Psoas muscle (tissue), 8 donors: ENCODE data around the gene CORO1C. TPM values are rescaled to one million over a fixed set of nuclear protein-coding genes. Genes with fewer than 3 reads are reported as not detected.

Experiments used
- ATAC-seq, 4 donors: fragments of 200-7000 bp; cut with Tn5 transposase; one replicate each; pipeline ENCODE4 v1.9.1; 2020; ENCODE audit warnings: moderate library complexity in 3 of 4, mild to moderate bottlenecking in 2 of 4
- DNase-seq, 2 donors: peaks; one replicate each; pipeline ENCODE4 v3.0.0-alpha.2; 2020
- H3K27ac ChIP-seq: fragments of 200-600 bp; one replicate; pipeline ENCODE4 v1.8.0; 2022
- H3K27me3 ChIP-seq, 3 donors: fragments of 200-600 bp in 1 of 3; one replicate each; pipeline versions ENCODE4 v1.6.1 to v1.8.0; 2013 to 2022; ENCODE audit warnings: low read length in 2 of 3, mild to moderate bottlenecking in 2 of 3, moderate library complexity in 1 of 3; ENCODE audit not compliant: insufficient read depth in 3 of 3
- H3K36me3 ChIP-seq, 2 donors: fragments of 200-600 bp in 1 of 2; one replicate each; pipeline versions ENCODE4 v1.6.1 to v1.8.0; 2013 to 2022; ENCODE audit warnings: low read depth in 1 of 2, mild to moderate bottlenecking in 1 of 2, moderate library complexity in 1 of 2; ENCODE audit not compliant: insufficient read depth in 1 of 2
- H3K4me1 ChIP-seq: fragments of 200-600 bp; one replicate; pipeline ENCODE4 v1.8.0; 2022
- H3K4me3 ChIP-seq: fragments of 200-600 bp; one replicate; pipeline ENCODE4 v1.8.0; 2022; ENCODE audit warnings: mild to moderate bottlenecking
- H3K9me3 ChIP-seq: fragments of 200-600 bp; one replicate; pipeline ENCODE4 v1.8.0; 2022
- WGBS, 3 donors: extraction: QIAGEN DNeasy Blood & Tissue Kit; methylation state at CpG; one replicate each; pipeline versions ENCODE4 v1.1.6 to v1.1.7; 2013; 5-methylcytosine and 5-hydroxymethylcytosine counted together
- intact Hi-C, 2 donors: fragments of 100-400 bp; cut with DNase I; formaldehyde crosslinking; loops; one replicate each; pipeline versions ENCODE4 v1.11.0 to v1.14.2; 2022
- polyA plus RNA-seq, 3 donors: library from polyadenylated mRNA; stranded (reverse); fragments of 200-250 nt; gene quantifications; one replicate each; pipeline ENCODE4 v1.2.3, GENCODE V29; 2013
- total RNA-seq, 4 donors: library from RNA; stranded (reverse); fragmentation: NEBNext Ultra II Directional in 2 of 4; extraction: Animal tissue kit (Norgen Biotek cat#: 25700) in 2 of 4; gene quantifications; one replicate each; pipeline versions ENCODE4 v1.2.1 to v1.2.4, GENCODE V29; 2021 to 2023
- TF ChIP-seq, protein P1 (sequence below): fragments of 200-600 bp; IDR thresholded peaks from one replicate; pipeline ENCODE4 v1.8.0; 2022; ENCODE audit warnings: antibody characterized with exemption
- donor health status: healthy with polysubstance abuse.
- donor health status: DM: no; HTN: no; CAD: no; lungs with moderate emphysema.
- donor health status: Bipolar disorder and iron deficiency.
- donor health status: healthy.
- donor health status: DM: yes; HTN: yes; CAD: no.
- donor health status: DM: no; HTN: no; CAD: no.
- donor health status: DM: no; HTN: no; CAD: no.
- donor health status: DM: yes; HTN: yes; CAD: no.

The CORO1C gene
- total and polyA plus RNA-seq, 7 donors: 16.9 to 67.1 (median 40.5) TPM

DNA sequence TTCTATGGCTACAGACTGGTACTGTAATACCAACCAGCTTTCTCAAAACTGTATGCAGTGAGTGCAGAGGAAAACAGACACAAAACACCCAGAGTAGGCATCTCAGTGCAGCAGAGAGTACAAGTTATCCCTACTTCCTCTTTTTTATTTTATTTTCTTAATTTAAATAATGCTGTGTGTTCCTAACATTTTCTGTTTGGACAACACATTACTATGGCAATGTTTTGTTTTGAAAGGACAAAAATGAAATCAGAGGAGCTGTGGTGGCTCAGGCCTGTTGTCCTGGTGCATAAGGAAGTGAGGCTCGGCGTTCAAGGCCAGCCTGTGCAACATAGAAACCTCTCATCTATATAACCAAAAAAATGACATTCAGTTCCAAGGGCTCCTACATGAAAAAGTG, 64.0 kb downstream of the CORO1C start:
- Histone ChIP-seq H3K4me1 (peaks cover 64% of the 10 kb centered on the region), H3K4me3 (no peak overlapping the region), H3K36me3 (peaks cover 0 to 3% of the 10 kb centered on the region in 2 donors), H3K27ac (peak overlapping the region; percentile 86), H3K27me3 (no peaks in the 10 kb centered on the region), H3K9me3 (no peaks in the 10 kb centered on the region)
- intact Hi-C loops: loop anchor here (5.0 to 10.0 kb wide), 5 partner anchors 120 to 427 kb away; partner anchors contain the start of genes ALKBH2 (in 1 of the 2), SSH1 (in 1 of the 2) and UNG (in 1 of the 2)
- TF ChIP-seq, protein P1, sequence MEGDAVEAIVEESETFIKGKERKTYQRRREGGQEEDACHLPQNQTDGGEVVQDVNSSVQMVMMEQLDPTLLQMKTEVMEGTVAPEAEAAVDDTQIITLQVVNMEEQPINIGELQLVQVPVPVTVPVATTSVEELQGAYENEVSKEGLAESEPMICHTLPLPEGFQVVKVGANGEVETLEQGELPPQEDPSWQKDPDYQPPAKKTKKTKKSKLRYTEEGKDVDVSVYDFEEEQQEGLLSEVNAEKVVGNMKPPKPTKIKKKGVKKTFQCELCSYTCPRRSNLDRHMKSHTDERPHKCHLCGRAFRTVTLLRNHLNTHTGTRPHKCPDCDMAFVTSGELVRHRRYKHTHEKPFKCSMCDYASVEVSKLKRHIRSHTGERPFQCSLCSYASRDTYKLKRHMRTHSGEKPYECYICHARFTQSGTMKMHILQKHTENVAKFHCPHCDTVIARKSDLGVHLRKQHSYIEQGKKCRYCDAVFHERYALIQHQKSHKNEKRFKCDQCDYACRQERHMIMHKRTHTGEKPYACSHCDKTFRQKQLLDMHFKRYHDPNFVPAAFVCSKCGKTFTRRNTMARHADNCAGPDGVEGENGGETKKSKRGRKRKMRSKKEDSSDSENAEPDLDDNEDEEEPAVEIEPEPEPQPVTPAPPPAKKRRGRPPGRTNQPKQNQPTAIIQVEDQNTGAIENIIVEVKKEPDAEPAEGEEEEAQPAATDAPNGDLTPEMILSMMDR: no peak
- WGBS, 3 donors: 63 to 70% (median 69%) methylated on average over 2 of the region's 2 CpGs
- DNase-seq (no peak), ATAC-seq (no peak)

DNA sequence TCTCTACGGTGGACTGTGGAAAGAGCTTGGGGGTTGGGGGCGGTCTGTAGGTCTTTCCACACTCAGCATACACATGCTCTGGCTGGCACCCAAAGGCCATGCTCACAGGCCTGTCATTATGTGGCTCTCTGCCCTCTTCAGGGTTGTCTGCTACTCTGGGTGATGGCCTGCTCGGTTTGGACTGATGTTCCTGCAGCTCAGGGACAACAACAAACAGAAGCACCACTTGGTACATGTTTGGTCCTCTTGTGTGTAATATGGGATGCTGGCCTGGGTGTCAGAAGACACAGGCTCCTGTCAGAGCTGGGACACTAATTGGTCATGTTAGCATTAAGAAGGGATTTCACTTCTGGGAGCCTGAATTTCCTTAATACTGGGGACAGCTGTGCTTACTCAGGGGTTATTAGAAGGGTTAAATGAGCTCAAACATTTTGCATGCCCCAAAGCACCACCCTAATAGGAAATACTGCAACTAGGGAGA, 64.9 kb downstream of the CORO1C start:
- ATAC-seq (peak; percentile 53 to 70 (median 64)), DNase-seq (peak; percentile 63 to 70)
- intact Hi-C loops: loop anchor here (5.0 to 10.0 kb wide), 5 partner anchors 121 to 428 kb away; partner anchors contain the start of genes ALKBH2 (in 1 of the 2), SSH1 (in 1 of the 2) and UNG (in 1 of the 2)
- Histone ChIP-seq H3K27me3 (no peaks in the 10 kb centered on the region), H3K36me3 (peaks cover 4 to 6% of the 10 kb centered on the region in 2 donors), H3K4me1 (peaks cover 64% of the 10 kb centered on the region), H3K27ac (peak overlapping the region; percentile 86), H3K4me3 (no peak overlapping the region), H3K9me3 (no peaks in the 10 kb centered on the region)
- TF ChIP-seq, protein P1: no peak
- 23 to 32% (median 26%) methylated on average over 3 of the region's 3 CpGs for WGBS, 3 donors

DNA sequence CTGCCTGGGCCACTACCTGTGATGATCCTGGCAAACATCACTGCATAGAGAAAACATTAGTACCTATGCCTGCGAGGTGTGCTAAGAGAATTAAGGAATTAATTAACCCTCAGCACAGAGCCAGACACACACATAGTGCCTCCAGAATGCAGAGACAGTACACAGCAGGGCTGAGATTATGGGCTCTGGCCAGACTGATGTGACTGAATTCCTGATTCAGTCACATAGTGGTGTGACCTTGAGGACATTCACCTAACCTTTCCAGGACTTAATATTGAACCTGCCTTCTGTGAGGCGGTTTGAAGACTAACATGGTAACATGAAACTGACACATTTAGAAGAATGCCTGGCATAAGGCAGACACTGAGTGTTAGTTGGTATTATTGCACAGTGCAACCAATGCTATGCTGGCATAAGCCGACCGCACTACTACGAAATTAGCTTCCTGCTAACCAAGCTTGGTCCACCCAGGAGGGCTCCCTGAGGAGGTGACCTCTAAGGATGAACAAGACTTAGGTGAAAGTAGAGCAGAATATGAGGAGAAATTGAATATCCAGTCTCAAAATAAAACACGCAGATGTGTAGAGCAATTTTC, 65.6 kb downstream of the CORO1C start:
- ATAC-seq (peak; percentile 56 to 65 (median 62)), DNase-seq (no peak)
- Histone ChIP-seq H3K27me3 (no peaks in the 10 kb centered on the region), H3K27ac (peak overlapping the region; percentile 86), H3K36me3 (peaks cover 5 to 13% of the 10 kb centered on the region in 2 donors), H3K4me3 (no peak overlapping the region), H3K9me3 (no peaks in the 10 kb centered on the region), H3K4me1 (peaks cover 64% of the 10 kb centered on the region)
- 33 to 54% (median 37%) methylated on average over 6 of the region's 6 CpGs for WGBS, 3 donors
- TF ChIP-seq, protein P1: no peak
- intact Hi-C loops: loop anchor here (1.0 to 10.0 kb wide), 7 partner anchors 65 to 429 kb away; partner anchors contain the start of genes ALKBH2 (in 1 of the 2), CORO1C (in 1 of the 2), SSH1 (in 1 of the 2) and UNG (in 1 of the 2)

DNA sequence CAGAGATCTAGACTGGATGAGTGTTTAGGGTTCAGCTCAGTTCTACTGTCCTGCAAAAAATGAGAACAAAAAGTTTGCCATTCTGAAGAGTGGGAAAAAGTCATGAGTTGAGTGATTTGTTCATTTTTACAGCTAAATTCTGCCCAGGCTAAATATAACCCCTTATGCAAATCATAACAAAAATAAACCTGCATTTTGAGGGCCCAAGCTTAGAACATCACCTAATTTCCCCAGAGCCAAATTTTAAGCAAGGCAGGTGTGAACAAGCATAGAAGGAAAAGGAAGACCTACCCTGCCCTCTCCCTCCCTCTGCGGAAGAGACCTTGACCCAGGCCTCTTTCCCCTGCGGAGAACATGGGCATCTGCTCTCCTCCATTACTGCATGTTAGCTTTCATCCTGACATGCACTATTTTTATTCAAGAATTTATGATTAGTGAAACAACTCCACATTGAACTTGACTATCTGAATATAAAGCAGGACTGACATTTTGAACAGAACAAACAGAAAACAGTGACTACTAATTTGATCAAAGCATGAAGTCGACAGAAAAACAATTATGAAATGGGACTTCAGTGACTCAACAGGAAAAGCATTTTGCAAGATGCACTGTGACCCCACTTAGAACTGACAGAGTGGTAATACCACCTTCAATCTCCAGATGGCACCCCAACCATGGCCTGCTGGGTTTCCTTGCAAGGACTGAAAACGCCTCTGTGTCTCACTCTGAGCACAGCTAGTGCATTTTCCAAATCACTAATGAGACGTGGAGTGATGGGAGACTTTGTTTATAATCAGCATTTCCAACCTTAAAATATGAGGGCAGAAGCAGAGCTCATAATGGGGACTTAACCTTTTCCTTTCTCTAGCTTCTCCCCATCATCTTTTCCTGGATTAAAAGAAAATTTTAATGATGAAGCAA, 66.7 kb downstream of the CORO1C start:
- Histone ChIP-seq H3K36me3 (peaks cover 6 to 23% of the 10 kb centered on the region in 2 donors), H3K4me3 (no peak overlapping the region), H3K27me3 (no peaks in the 10 kb centered on the region), H3K9me3 (no peaks in the 10 kb centered on the region), H3K4me1 (peaks cover 58% of the 10 kb centered on the region), H3K27ac (peak overlapping the region; percentile 86)
- ATAC-seq (peak; percentile 91 to 95 (median 92)), DNase-seq (peak; percentile 75 to 85)
- WGBS, 3 donors: 5 to 12% (median 6%) methylated on average over 5 of the region's 5 CpGs
- TF ChIP-seq, protein P1: peak; percentile 94
- intact Hi-C loops: loop anchor here (1.0 to 10.0 kb wide), 7 partner anchors 66 to 430 kb away; partner anchors contain the start of genes ALKBH2 (in 1 of the 2), CORO1C (in 1 of the 2), SSH1 (in 1 of the 2) and UNG (in 1 of the 2)
